ENCODE results near the gene CACYBP. TPM values are rescaled to one million over a fixed set of nuclear protein-coding genes. Genes with fewer than 3 reads are reported as not detected.

Gene CACYBP
- polyA plus RNA-seq, 1 donor from 2014 or later, result 484 TPM

GRCh38 chr1:174997041-174997440, 2.7 kb upstream of the CACYBP start:
- H3K9ac ChIP-seq (ENCODE audit: low read length), result no peak overlapping the region
- H3K79me2 ChIP-seq (replicated peaks; ENCODE audit: insufficient read depth, low read length), result peaks cover 17% of the 10 kb centered on the region
- H3K27me3 ChIP-seq (ENCODE audit: insufficient read depth, low read depth, low read length), result no peaks in the 10 kb centered on the region
- no peak overlapping the region for H2AFZ ChIP-seq (ENCODE audit: low read depth, low read length)
- H3K27ac ChIP-seq (ENCODE audit: low read length), result no peak overlapping the region
- peaks cover 3% of the 10 kb centered on the region for H4K20me1 ChIP-seq (ENCODE audit: insufficient read depth)
- no peaks in the 10 kb centered on the region for H3K9me3 ChIP-seq (ENCODE audit: low read length)
- no peak overlapping the region for H3K4me3 ChIP-seq (ENCODE audit: low read length)
- no peaks in the 10 kb centered on the region for H3K9me2 ChIP-seq (ENCODE audit: insufficient read depth, low read length)
- no peaks in the 10 kb centered on the region for H3K36me3 ChIP-seq (ENCODE audit: insufficient read depth, low read length)
- no peak overlapping the region for H3K4me2 ChIP-seq (ENCODE audit: low read length)
- peaks cover 6% of the 10 kb centered on the region for H3F3A ChIP-seq (ENCODE audit: insufficient read depth, low read length, poor library complexity, severe bottlenecking)
- TF ChIP-seq EZH2 (IDR thresholded peaks at IDR 0.05; ENCODE audit: borderline replicate concordance, insufficient read depth, low read length, poor library complexity, severe bottlenecking), result no peak
- TF ChIP-seq SMC3 (conservative IDR thresholded peaks at IDR 0.05; ENCODE audit: poor library complexity), result no peak
- TF ChIP-seq POLR2AphosphoS5 (IDR thresholded peaks at IDR 0.05), result no peak
- no peak for TF ChIP-seq MXI1 (conservative IDR thresholded peaks at IDR 0.05; ENCODE audit: poor library complexity, severe bottlenecking)
- TF ChIP-seq REST (IDR thresholded peaks at IDR 0.05; ENCODE audit: borderline replicate concordance), result no peak
- TF ChIP-seq EP300 (conservative IDR thresholded peaks at IDR 0.05; ENCODE audit: poor library complexity, severe bottlenecking), result no peak
- TF ChIP-seq TAF1 (IDR thresholded peaks at IDR 0.05; ENCODE audit: low read depth), result no peak
- no peak for TF ChIP-seq RAD21 (conservative IDR thresholded peaks at IDR 0.05)
- no peak for TF ChIP-seq CTCF (IDR thresholded peaks at IDR 0.05; ENCODE audit: poor library complexity, severe bottlenecking)

- Histone ChIP-seq H3K27ac (ENCODE audit: low read length) (peak overlapping the region; percentile 99), H4K20me1 (ENCODE audit: insufficient read depth) (peaks cover 3% of the 10 kb centered on the region), H3K9me2 (ENCODE audit: insufficient read depth, low read length) (no peaks in the 10 kb centered on the region), H3K36me3 (ENCODE audit: insufficient read depth, low read length) (no peaks in the 10 kb centered on the region), H3F3A (ENCODE audit: insufficient read depth, low read length, poor library complexity, severe bottlenecking) (peaks cover 6% of the 10 kb centered on the region), H3K9me3 (ENCODE audit: low read length) (no peaks in the 10 kb centered on the region), H2AFZ (ENCODE audit: low read depth, low read length) (peak overlapping the region; percentile 100), H3K9ac (ENCODE audit: low read length) (peak overlapping the region; percentile 93), H3K4me3 (ENCODE audit: low read length) (peak overlapping the region; percentile 94), H3K27me3 (ENCODE audit: insufficient read depth, low read depth, low read length) (no peaks in the 10 kb centered on the region), H3K4me2 (ENCODE audit: low read length) (peak overlapping the region; percentile 98), H3K79me2 (replicated peaks; ENCODE audit: insufficient read depth, low read length) (peaks cover 32% of the 10 kb centered on the region)
- TF ChIP-seq MXI1 (conservative IDR thresholded peaks at IDR 0.05; ENCODE audit: poor library complexity, severe bottlenecking) (no peak), TAF1 (IDR thresholded peaks at IDR 0.05; ENCODE audit: low read depth) (no peak), SMC3 (conservative IDR thresholded peaks at IDR 0.05; ENCODE audit: poor library complexity) (peak; percentile 89), CTCF (IDR thresholded peaks at IDR 0.05; ENCODE audit: poor library complexity, severe bottlenecking) (peak; percentile 86), RAD21 (conservative IDR thresholded peaks at IDR 0.05) (peak; percentile 75)
These were observed 1.1 kb upstream of the CACYBP start for GRCh38 chr1:174998569-174999215.

All from neural cell (in vitro differentiated cells).